Measurements from ENCODE around the gene LRBA.

GRCh38 chr4:150363721-150364688, 651.1 kb downstream of the LRBA start:
- TF ChIP-seq CTCF (IDR thresholded peaks at IDR 0.05) (no peak), POLR2A (IDR thresholded peaks at IDR 0.05) (no peak)

Data from body of pancreas (tissue), 4 donors.